ENCODE data around the gene JSRP1. TPM values are rescaled to one million over a fixed set of nuclear protein-coding genes. Genes with fewer than 3 reads are reported as not detected.

JSRP1 gene
- total RNA-seq, 2 experiments from 2014 or later, result 1.5 to 15.9 TPM

GRCh38 chr19:2202366-2202765 lies 53.9 kb downstream of the JSRP1 start:
- Histone ChIP-seq H3K4me2 (ENCODE audit: low read length) (no peak overlapping the region), H3K36me3 (ENCODE audit: insufficient read depth, low read length) (peaks cover 37% of the 10 kb centered on the region), H2AFZ (ENCODE audit: low read length) (no peak overlapping the region), H3K4me3 (ENCODE audit: low read depth, low read length, poor library complexity, severe bottlenecking) (no peak overlapping the region), H3K27ac (ENCODE audit: low read depth, low read length, poor library complexity, severe bottlenecking) (no peak overlapping the region), H3K9me3 (ENCODE audit: low read length) (no peaks in the 10 kb centered on the region), H3K9me2 (ENCODE audit: insufficient read depth, low read length) (no peaks in the 10 kb centered on the region), H3K79me2 (ENCODE audit: insufficient read depth, low read depth, low read length) (no peaks in the 10 kb centered on the region), H4K20me1 (ENCODE audit: insufficient read depth, low read length) (no peaks in the 10 kb centered on the region), H3K4me1 (ENCODE audit: insufficient read depth, low read length, poor library complexity, severe bottlenecking) (no peaks in the 10 kb centered on the region)
- intact Hi-C loops (cut with micrococcal nuclease; ENCODE audit: unreplicated experiment), result no loop called here
- TF ChIP-seq CTCF (conservative IDR thresholded peaks at IDR 0.05; ENCODE audit: low read length) (no peak), EZH2phosphoT487 (IDR thresholded peaks at IDR 0.05; ENCODE audit: borderline replicate concordance, low read depth, low read length) (no peak)
- ChIA-PET POLR2A (interaction anchor here (0.6 kb wide), 1 partner anchor 26 kb away, joined by 9 read pairs; no protein-coding TSS in a partner anchor), CTCF (ENCODE audit: unreplicated experiment) (no interaction called here)
- no TSS peak for BruUV-seq (replicated peaks)
- DNase-seq (ENCODE audit: low spot score), result no peak

Small RNA genes within 50 kb of the gene (microRNA-seq; reads per million reads assigned to microRNA genes)
- gene MIR1227 (ENCODE audit: borderline replicate concordance) (not detected), gene MIR4321 (ENCODE audit: borderline replicate concordance) (not detected)

Small RNA genes within 50 kb of the gene (small RNA-seq; reads per million reads assigned to genes)
- gene MIR1227, result not detected

Other genes starting within 250 kb of the JSRP1 start
- gene BTBD2, start 240.7 kb downstream of the JSRP1 start, total RNA-seq (2014; rRNA removed; shearing (Covaris generic)), result 41.9 and 53.9 TPM in 2 replicates
- gene BTBD2, start 240.7 kb downstream of the JSRP1 start, total RNA-seq (2022), result 91.6 and 109 TPM in 2 replicates
- gene MKNK2, start 205.2 kb downstream of the JSRP1 start, total RNA-seq (2014; rRNA removed; shearing (Covaris generic)), result 97.0 and 115 TPM in 2 replicates
- 200 and 225 TPM in 2 replicates for gene MKNK2, start 205.2 kb downstream of the JSRP1 start, total RNA-seq (2022)
- 41.7 and 54.6 TPM in 2 replicates for gene MOB3A, start 160.1 kb downstream of the JSRP1 start, total RNA-seq (2014; rRNA removed; shearing (Covaris generic))
- 87.5 and 111 TPM in 2 replicates for gene MOB3A, start 160.1 kb downstream of the JSRP1 start, total RNA-seq (2022)
- 11.2 and 12.9 TPM in 2 replicates for gene IZUMO4, start 159.5 kb downstream of the JSRP1 start, total RNA-seq (2014; rRNA removed; shearing (Covaris generic))
- gene IZUMO4, start 159.5 kb downstream of the JSRP1 start, total RNA-seq (2022), result 6.1 and 7.3 TPM in 2 replicates
- gene AP3D1, start 104.9 kb downstream of the JSRP1 start, total RNA-seq (2014; rRNA removed; shearing (Covaris generic)), result 56.6 and 80.0 TPM in 2 replicates
- gene AP3D1, start 104.9 kb downstream of the JSRP1 start, total RNA-seq (2022), result 95.0 and 99.8 TPM in 2 replicates
- gene DOT1L, start 92.5 kb downstream of the JSRP1 start, total RNA-seq (2014; rRNA removed; shearing (Covaris generic)), result 19.5 and 27.7 TPM in 2 replicates
- 86.0 and 88.3 TPM in 2 replicates for gene DOT1L, start 92.5 kb downstream of the JSRP1 start, total RNA-seq (2022)
- 205 and 221 TPM in 2 replicates for gene PLEKHJ1, start 20.1 kb downstream of the JSRP1 start, total RNA-seq (2014; rRNA removed; shearing (Covaris generic))
- 122 and 129 TPM in 2 replicates for gene PLEKHJ1, start 20.1 kb downstream of the JSRP1 start, total RNA-seq (2022)
- gene SF3A2, start 19.6 kb downstream of the JSRP1 start, total RNA-seq (2014; rRNA removed; shearing (Covaris generic)), result 104 and 124 TPM in 2 replicates
- 206 and 207 TPM in 2 replicates for gene SF3A2, start 19.6 kb downstream of the JSRP1 start, total RNA-seq (2022)
- 10.7 and 14.8 TPM in 2 replicates for gene AMH, start 7.1 kb downstream of the JSRP1 start, total RNA-seq (2014; rRNA removed; shearing (Covaris generic))
- gene AMH, start 7.1 kb downstream of the JSRP1 start, total RNA-seq (2022), result 45.7 and 49.7 TPM in 2 replicates
- not detected in 2 replicates for gene PEAK3, start 25.8 kb upstream of the JSRP1 start, total RNA-seq (2014; rRNA removed; shearing (Covaris generic))
- gene PEAK3, start 25.8 kb upstream of the JSRP1 start, total RNA-seq (2022), result 0.18 TPM in 1 of 2 replicates, not detected in the other
- 0.33 and 0.38 TPM in 2 replicates for gene LINGO3, start 51.7 kb upstream of the JSRP1 start, total RNA-seq (2014; rRNA removed; shearing (Covaris generic))
- gene LINGO3, start 51.7 kb upstream of the JSRP1 start, total RNA-seq (2022), result 0.13 and 0.17 TPM in 2 replicates
- 288 and 321 TPM in 2 replicates for gene LSM7, start 72.2 kb upstream of the JSRP1 start, total RNA-seq (2014; rRNA removed; shearing (Covaris generic))
- gene LSM7, start 72.2 kb upstream of the JSRP1 start, total RNA-seq (2022), result 164 and 170 TPM in 2 replicates
- 96.9 and 106 TPM in 2 replicates for gene SPPL2B, start 72.3 kb upstream of the JSRP1 start, total RNA-seq (2014; rRNA removed; shearing (Covaris generic))
- 185 and 191 TPM in 2 replicates for gene SPPL2B, start 72.3 kb upstream of the JSRP1 start, total RNA-seq (2022)
- 0.44 TPM in 1 of 2 replicates, not detected in the other for gene TMPRSS9, start 103.8 kb upstream of the JSRP1 start, total RNA-seq (2014; rRNA removed; shearing (Covaris generic))
- 0.28 TPM in 1 of 2 replicates, not detected in the other for gene TMPRSS9, start 103.8 kb upstream of the JSRP1 start, total RNA-seq (2022)
- gene TIMM13, start 171.2 kb upstream of the JSRP1 start, total RNA-seq (2014; rRNA removed; shearing (Covaris generic)), result 55.4 and 60.0 TPM in 2 replicates
- gene TIMM13, start 171.2 kb upstream of the JSRP1 start, total RNA-seq (2022), result 95.3 and 120 TPM in 2 replicates
- gene LMNB2, start 200.5 kb upstream of the JSRP1 start, total RNA-seq (2014; rRNA removed; shearing (Covaris generic)), result 141 and 150 TPM in 2 replicates
- 113 and 117 TPM in 2 replicates for gene LMNB2, start 200.5 kb upstream of the JSRP1 start, total RNA-seq (2022)
- gene GADD45B, start 219.7 kb upstream of the JSRP1 start, total RNA-seq (2014; rRNA removed; shearing (Covaris generic)), result 98.4 and 102 TPM in 2 replicates
- 36.5 and 40.5 TPM in 2 replicates for gene GADD45B, start 219.7 kb upstream of the JSRP1 start, total RNA-seq (2022)